ENCODE data around the gene STK11.

DNA sequence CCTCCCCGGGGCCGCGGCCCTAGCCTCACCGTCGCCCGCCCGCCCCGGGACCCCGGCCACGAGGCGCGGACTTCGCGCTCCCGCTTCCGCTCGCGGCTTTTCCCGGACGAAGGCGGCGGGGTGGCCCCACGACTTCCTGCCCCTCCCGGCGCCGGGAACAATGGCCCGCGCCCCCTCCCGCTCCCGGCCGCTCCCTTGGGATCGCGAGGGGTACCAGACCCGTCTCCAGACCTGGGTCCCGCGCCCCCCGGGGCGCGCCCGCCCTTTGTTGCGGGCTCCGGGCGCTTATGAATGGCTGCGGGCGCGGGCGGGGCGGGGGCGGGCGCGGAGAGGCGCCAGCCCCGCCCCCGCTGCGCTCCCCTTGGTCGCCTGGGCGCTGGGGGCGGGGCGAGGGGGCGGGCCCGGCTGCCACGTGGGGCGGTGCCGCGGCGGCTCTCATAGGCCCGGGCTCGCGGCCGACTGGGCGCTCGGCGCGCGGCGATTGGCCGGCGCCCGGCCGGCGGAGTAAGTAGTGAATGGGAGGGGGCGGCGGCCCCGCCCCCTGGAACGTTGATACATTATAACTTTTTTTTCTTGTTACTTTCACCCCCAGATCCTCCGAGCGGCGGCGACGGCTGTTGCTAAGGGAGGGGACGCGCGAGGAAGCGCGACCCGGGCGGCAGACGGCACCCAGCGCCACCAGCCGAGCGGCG, 43.9 kb downstream of the STK11 start:
- TF ChIP-seq, protein P1, sequence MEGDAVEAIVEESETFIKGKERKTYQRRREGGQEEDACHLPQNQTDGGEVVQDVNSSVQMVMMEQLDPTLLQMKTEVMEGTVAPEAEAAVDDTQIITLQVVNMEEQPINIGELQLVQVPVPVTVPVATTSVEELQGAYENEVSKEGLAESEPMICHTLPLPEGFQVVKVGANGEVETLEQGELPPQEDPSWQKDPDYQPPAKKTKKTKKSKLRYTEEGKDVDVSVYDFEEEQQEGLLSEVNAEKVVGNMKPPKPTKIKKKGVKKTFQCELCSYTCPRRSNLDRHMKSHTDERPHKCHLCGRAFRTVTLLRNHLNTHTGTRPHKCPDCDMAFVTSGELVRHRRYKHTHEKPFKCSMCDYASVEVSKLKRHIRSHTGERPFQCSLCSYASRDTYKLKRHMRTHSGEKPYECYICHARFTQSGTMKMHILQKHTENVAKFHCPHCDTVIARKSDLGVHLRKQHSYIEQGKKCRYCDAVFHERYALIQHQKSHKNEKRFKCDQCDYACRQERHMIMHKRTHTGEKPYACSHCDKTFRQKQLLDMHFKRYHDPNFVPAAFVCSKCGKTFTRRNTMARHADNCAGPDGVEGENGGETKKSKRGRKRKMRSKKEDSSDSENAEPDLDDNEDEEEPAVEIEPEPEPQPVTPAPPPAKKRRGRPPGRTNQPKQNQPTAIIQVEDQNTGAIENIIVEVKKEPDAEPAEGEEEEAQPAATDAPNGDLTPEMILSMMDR (conservative IDR thresholded peaks at IDR 0.05; ENCODE audit: low read length): no peak
- no peak for TF ChIP-seq EZH2phosphoT487 (IDR thresholded peaks at IDR 0.05; ENCODE audit: borderline replicate concordance, low read depth, low read length)
